GM21515 (cell line): Measurements from ENCODE around the gene PDE1C.

Source experiments
- ATAC-seq: cut with Tn5 transposase; IDR thresholded peaks from one replicate; pipeline ENCODE4 v1.9.1; 2021; ENCODE audit not compliant: unreplicated experiment

PDE1C gene

DNA sequence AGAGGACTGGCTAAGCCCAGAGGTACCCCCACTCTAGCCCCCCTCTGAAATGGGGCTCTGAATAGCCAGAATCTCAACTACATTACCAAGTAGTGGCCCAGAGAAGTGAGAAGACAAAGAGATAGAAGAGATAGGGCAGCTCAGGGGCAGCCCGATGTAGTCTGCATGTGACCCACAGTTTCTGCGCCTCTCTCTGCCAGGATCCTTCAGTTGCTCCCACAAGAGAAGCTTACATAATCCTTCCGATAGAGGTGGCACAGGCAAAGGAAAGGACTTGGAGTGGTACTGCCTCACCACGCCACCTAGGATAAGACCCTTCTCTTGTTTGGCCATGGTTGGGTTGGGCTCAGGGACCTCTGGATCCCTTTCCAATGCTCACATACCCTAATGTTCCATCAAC, 5.4 kb upstream of the PDE1C start:
- ATAC-seq: no peak

- no peak for ATAC-seq
Measured at GRCh38 chr7:32074787-32075585, 4.8 kb upstream of the PDE1C start.

DNA sequence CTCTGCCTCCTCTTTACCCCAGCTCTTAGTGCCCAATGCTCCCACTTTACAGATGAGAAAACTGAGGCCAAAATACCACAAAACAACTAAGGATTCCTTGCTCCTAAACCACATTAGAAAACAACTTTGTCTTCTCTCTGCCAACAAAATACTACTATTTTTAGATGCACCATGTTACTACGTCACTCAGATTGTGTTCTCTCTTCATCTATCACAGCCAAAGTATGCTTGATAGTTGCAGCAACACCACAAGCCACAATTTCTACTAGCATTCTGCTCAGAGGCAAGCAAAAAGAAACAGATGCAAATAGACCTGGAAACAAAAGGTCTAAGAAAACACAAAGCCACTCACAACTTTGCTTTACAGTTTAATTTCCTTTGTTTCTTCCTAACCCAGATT, 3.3 kb upstream of the PDE1C start:
- ATAC-seq: no peak

- no peak for ATAC-seq
Measured at GRCh38 chr7:32072397-32072796, 2.2 kb upstream of the PDE1C start.

DNA sequence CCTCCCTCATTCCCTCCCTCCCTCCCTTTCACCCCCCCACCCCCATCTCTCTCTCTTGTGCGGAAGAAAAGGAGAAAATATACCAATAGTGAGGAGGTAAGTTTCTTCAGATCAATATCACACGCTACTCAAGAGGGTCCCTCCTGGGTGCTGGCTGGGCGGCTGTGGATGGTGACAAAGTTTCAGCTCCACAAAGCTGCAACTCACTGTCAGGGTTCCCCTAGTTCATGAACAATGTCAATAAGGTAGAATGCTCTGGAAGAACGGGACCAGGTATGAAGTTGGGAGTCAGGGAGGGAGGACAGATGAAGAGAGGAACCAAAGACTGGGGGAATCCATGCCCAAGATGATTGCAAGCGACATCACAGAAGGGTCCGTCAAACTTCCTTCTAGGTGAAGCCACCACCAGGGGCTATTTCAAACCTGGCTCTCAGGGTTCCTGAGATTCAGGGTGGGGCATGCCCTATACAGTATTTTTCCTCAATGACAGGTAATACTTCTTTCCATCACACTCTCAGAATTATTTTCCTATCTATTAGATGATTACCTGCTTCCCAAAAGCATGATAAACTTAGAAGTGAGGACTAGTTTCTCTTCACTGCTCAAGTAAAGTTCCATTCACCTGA, 1.4 kb upstream of the PDE1C start:
- no peak for ATAC-seq

GRCh38 chr7:32070051-32070405, 179 bp downstream of the PDE1C start:
- ATAC-seq: no peak

DNA sequence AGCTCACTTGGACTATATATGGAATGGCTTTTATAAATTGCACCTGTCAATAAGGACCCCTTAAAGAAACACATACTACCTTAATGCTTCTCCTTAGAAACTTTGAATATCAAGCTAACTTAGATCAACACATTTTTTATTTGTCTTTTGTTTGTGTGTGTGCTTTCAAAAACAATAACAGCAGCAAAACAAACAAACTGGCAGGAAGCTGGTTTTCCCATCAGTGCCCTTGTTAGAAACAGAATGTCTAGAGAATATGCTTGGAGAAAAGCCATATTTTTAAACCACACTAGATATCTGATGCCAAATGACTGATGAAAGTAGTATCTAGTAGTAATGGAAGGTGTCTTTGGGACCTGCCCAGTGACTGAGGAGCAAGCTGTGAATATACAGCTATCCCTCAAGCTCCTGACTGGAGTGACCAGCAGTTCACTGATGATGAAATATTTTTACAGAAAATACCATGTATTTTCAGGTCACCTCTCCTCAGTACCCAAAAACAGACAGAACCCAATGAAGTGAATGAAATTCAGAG, 1.0 kb downstream of the PDE1C start:
- ATAC-seq: no peak

DNA sequence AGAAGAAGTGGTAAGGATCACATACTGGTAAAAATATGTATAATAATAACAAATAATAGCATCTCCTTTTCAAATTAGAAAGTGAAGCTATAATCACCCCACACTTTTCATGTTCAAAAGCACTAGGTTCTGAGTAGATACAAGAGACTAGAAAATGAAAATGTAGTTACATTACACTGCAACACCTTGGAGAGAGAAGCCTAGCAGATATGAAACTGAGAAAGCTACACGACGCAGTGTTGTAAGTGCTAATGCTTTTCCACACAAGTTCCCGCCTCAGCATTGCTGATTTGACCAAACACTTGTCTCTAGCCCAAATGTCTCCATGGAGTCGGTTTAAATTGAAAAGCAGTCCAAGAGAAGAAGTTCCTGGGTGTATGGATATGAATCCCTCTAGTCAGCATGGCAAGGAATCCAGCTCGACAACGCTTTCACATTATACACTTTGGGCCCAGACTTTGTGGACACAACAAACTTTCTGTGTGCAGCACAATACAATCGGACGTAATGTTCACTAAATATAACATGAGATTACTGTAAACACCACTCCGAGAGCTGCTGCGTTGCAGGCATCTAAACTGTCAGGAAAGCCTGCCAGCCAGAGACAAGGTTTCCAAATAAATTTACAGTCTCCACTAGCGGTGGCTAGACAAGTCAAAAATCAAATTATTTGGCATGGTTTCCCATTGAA, 1.7 kb downstream of the PDE1C start:
- no peak for ATAC-seq

DNA sequence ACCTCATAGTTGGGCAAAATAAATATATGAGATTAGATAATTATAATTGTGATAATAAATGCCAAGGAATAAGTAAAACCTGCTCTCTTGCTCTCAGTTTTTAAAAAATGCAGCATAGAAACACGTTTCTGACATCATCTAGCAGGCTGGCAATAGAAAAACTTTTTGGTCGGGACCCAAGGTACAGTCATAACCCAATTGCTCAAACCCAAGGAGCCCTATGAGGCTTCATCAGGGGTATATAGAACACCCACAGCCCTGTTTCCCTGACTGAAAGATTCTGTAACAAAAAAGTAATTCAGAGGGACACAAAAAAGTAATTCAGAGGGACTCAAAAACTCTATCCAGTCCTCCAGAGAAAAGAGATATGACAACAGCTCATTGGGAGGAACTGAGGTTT, 3.8 kb downstream of the PDE1C start:
- ATAC-seq: no peak

DNA sequence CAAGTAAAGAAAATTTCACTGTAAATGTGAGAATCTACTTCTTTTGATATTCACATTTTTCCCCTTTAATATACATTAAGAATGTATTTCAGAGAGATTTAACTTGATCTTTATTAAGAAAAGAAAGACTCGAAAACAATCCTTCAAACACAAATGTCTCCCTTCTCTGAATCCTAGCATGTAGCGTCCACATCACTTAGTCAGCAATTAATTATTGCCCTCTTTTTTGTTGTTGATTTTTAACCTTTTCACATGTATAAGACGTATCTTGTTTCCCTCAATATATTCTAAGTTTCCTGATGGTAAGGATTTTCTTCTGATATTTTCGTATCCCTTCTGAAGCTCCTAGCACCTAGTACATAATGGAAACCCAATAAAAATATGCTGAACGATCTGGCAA, 6.6 kb downstream of the PDE1C start:
- ATAC-seq: no peak

- ATAC-seq: no peak
Measured at GRCh38 chr7:32062150-32062549, 8.1 kb downstream of the PDE1C start.

- no peak for ATAC-seq
Measured at GRCh38 chr7:32061346-32061745, 8.9 kb downstream of the PDE1C start.

DNA sequence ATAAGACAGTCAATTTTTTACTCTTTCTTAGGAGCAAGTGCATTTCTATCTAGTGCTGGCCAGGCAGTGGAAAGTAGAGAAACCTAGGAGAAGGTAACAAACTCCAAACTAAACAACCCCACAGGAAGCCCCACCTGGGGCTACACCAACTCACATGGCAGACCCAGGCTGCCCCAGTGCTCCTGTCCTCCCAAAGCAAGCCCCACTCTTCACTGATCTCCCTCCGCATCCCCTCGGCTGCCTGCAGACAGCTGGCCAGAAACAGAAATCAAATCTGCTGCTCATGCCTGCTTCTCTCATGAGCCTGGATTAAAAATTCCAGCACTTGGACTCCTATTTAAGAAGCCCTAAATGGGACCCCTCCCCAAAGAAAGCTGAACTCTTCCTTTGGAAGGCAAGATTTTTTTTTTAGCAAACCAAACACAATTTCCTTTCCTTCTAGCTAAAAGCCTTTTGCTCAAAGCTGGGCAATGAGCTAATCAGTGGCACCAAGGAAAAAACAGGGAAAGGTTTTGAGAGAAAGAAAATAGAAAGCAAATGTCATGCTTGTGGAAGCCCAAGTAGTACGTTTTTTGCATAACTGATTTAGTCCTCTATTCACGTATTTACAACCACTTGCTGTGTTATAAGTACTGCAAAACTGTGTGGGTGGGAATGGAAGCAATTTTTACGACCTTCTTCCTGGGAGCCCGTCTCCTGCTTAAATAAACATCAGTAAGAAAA, 10.8 kb downstream of the PDE1C start:
- no peak for ATAC-seq

DNA sequence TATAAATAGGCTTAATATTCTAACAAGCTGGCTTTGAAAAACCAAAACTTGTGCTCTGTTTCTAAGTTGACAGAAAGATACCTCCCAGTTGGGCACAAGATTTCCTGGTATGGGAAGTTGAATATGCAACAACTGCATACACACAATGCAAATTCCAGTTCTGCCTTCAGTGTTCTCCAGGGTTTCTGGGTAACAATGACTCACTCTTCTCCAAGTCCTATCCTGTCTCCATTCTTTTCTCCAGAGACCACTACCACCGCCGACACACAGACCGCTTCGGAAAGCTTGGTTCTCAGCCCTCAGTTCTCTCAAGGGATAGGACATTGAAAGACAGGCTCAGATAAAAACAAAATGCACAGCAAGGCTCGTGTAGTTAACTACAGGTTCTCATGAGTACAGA, 12.2 kb downstream of the PDE1C start:
- ATAC-seq: no peak

GRCh38 chr7:32056767-32057166, 13.4 kb downstream of the PDE1C start:
- no peak for ATAC-seq

GRCh38 chr7:32053204-32053603, 17.0 kb downstream of the PDE1C start:
- ATAC-seq: no peak

GRCh38 chr7:32051128-32051527, 19.1 kb downstream of the PDE1C start:
- ATAC-seq: no peak

- ATAC-seq: no peak
Measured at GRCh38 chr7:32049599-32049998, 20.6 kb downstream of the PDE1C start.

- ATAC-seq: peak; percentile 65
Measured at GRCh38 chr7:32048970-32049491, 21.2 kb downstream of the PDE1C start.

GRCh38 chr7:32047801-32048200, 22.4 kb downstream of the PDE1C start:
- no peak for ATAC-seq

DNA sequence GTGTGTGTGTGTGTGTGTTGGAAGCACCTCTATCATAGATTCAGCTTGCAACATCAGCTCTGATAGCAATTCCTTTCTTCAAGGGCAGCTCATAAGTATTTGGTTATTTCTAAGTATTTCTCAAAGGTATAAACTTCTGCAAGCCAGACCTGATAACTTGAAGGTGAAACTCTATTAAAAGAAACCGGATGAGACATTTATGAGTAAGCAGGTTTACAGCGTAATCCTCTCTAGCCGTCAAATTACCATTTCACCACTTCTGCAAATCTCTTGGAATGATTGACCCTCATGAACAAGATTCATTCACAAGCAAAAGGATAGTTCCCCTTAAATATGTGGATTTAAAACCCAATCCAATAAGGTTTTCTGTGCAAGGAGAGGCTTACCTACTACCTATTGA, 23.1 kb downstream of the PDE1C start:
- ATAC-seq: peak; percentile 58
